Activated naive CD4-positive, alpha-beta T cell treated with anti-CD3 and anti-CD28 coated beads, Interleukin-2, amount 10 ng/mL, durations not matched to agents 7 days and 5 days (primary cell): ENCODE measurements around the gene TTC33.
"Not testable (repeated sequence)": the region's sequence is repeated elsewhere in the genome, so short reads cannot be mapped to it uniquely, and the experiment has no call there.

ENCODE experiments used
- CTCF ChIA-PET: fragments of 350-600 bp; sonication (Branson Sonifier 250); formaldehyde crosslinking; loops from one replicate; lab custom pipeline; 2021; ENCODE audit warnings: antibody characterized with exemption; lab: Charles Lee
- DNase-seq: peaks from one replicate; pipeline ENCODE4 v3.0.0-alpha.2; 2020
- H3K27ac Mint-ChIP-seq: one replicate; pipeline ENCODE4 v1.8.0; 2021; ENCODE audit warnings: mild to moderate bottlenecking, moderate library complexity, mixed read lengths
- H3K27me3 Mint-ChIP-seq: one replicate; pipeline ENCODE4 v1.8.0; 2021; ENCODE audit warnings: mild to moderate bottlenecking, mixed read lengths
- H3K36me3 Mint-ChIP-seq: one replicate; pipeline ENCODE4 v1.8.0; 2021; ENCODE audit warnings: mixed read lengths
- H3K4me1 Mint-ChIP-seq: one replicate; pipeline ENCODE4 v1.8.0; 2021; ENCODE audit warnings: mixed read lengths
- H3K4me3 Mint-ChIP-seq: one replicate; pipeline ENCODE4 v1.8.0; 2021; ENCODE audit warnings: mild to moderate bottlenecking, moderate library complexity, mixed read lengths
- H3K9me3 Mint-ChIP-seq: one replicate; pipeline ENCODE4 v1.8.0; 2021; ENCODE audit warnings: mixed read lengths

The TTC33 gene

DNA sequence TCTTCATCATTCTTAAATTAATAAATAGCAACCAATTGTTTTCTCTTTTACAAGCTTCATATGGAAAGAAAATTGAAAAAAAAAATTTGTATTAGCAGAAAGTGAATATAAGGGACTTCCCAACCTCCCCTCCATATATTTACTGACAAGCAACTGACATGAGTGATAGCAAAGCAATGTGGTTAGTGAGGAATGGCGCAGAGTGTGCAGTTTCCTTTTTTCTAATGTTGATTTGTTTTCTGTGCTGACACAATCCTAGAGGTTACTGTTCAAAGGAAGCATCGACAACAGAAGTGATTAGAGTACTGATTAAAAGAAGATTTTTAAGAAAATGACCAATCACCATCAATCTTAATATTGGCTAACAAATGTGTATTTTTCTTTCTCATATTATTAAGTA lies 77.7 kb downstream of the TTC33 start:
- Mint-ChIP-seq H3K4me3 (peak overlapping the region; percentile 45), H3K27ac (peak overlapping the region; percentile 73), H3K4me1 (peaks cover 56% of the 10 kb centered on the region), H3K36me3 (peaks cover 28% of the 10 kb centered on the region), H3K27me3 (no peaks in the 10 kb centered on the region), H3K9me3 (no peaks in the 10 kb centered on the region)
- CTCF ChIA-PET: interaction anchor here (0.9 to 1.9 kb wide), 4 partner anchors 8 to 76 kb away, joined by 3 to 5 read pairs (median 4); no protein-coding TSS in a partner anchor
- DNase-seq: peak; percentile 31

- no peak overlapping the region for H3K4me3 Mint-ChIP-seq
- no peak for DNase-seq
- no peak overlapping the region for H3K27ac Mint-ChIP-seq
- peaks cover 62% of the 10 kb centered on the region for H3K4me1 Mint-ChIP-seq
- CTCF ChIA-PET: interaction anchor here (0.9 to 1.9 kb wide), 4 partner anchors 9 to 76 kb away, joined by 3 to 5 read pairs (median 4); no protein-coding TSS in a partner anchor
- H3K36me3 Mint-ChIP-seq: peaks cover 22% of the 10 kb centered on the region
- no peaks in the 10 kb centered on the region for H3K9me3 Mint-ChIP-seq
- no peaks in the 10 kb centered on the region for H3K27me3 Mint-ChIP-seq
These were observed 78.3 kb downstream of the TTC33 start for GRCh38 chr5:40677456-40677855.

GRCh38 chr5:40676613-40677343 lies 79.0 kb downstream of the TTC33 start:
- Mint-ChIP-seq H3K27ac (peak overlapping the region; percentile 73), H3K9me3 (no peaks in the 10 kb centered on the region), H3K4me1 (peaks cover 65% of the 10 kb centered on the region), H3K4me3 (no peak overlapping the region), H3K36me3 (peaks cover 15% of the 10 kb centered on the region), H3K27me3 (no peaks in the 10 kb centered on the region)
- DNase-seq: no peak
- CTCF ChIA-PET: interaction anchor here (0.9 to 1.9 kb wide), 3 partner anchors 21 to 75 kb away, joined by 3 to 5 read pairs (median 4); no protein-coding TSS in a partner anchor

- CTCF ChIA-PET: interaction anchor here (0.6 kb wide), 3 partner anchors 167 to 1152 kb away, joined by 3 read pairs; no protein-coding TSS in a partner anchor
- Mint-ChIP-seq H3K36me3 (peaks cover 4% of the 10 kb centered on the region), H3K4me3 (no peak overlapping the region), H3K9me3 (no peaks in the 10 kb centered on the region), H3K4me1 (peaks cover 70% of the 10 kb centered on the region), H3K27ac (peak overlapping the region; percentile 40), H3K27me3 (no peaks in the 10 kb centered on the region)
- DNase-seq: peak; percentile 42
These were observed 80.2 kb downstream of the TTC33 start for GRCh38 chr5:40675396-40676133.

- Mint-ChIP-seq H3K27me3 (no peaks in the 10 kb centered on the region), H3K4me1 (peaks cover 79% of the 10 kb centered on the region), H3K4me3 (no peak overlapping the region), H3K27ac (no peak overlapping the region), H3K36me3 (no peaks in the 10 kb centered on the region), H3K9me3 (no peaks in the 10 kb centered on the region)
- CTCF ChIA-PET: no interaction called here
- DNase-seq: no peak
These were observed 81.0 kb downstream of the TTC33 start for GRCh38 chr5:40674661-40675235.

DNA sequence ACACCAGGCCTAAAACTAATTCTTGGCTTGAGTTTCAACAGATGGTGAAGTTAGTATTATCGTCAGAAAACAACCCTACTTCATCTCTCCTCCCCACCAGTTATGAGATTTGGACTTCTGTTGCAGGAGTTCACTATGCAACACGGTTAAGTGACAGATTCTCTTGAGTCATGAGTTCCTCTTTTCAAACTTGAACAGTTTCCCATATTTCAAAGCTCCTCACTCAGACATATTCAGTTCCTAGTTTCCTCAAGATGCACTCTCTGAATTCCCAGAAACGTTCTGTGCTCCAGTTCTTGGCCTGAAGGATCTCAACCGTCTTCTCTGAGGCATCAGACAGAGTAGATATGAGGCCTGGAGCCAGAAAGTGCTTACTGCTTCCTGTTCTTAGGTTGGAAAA lies 83.3 kb downstream of the TTC33 start:
- no peaks in the 10 kb centered on the region for H3K27me3 Mint-ChIP-seq
- H3K4me1 Mint-ChIP-seq: peaks cover 73% of the 10 kb centered on the region
- no peak for DNase-seq
- H3K27ac Mint-ChIP-seq: peak overlapping the region; percentile 35
- CTCF ChIA-PET: no interaction called here
- H3K9me3 Mint-ChIP-seq: no peaks in the 10 kb centered on the region
- no peak overlapping the region for H3K4me3 Mint-ChIP-seq
- H3K36me3 Mint-ChIP-seq: no peaks in the 10 kb centered on the region

- CTCF ChIA-PET: no interaction called here
- no peak for DNase-seq
- no peak overlapping the region for H3K4me3 Mint-ChIP-seq
- no peaks in the 10 kb centered on the region for H3K27me3 Mint-ChIP-seq
- H3K9me3 Mint-ChIP-seq: no peaks in the 10 kb centered on the region
- H3K4me1 Mint-ChIP-seq: peaks cover 52% of the 10 kb centered on the region
- no peaks in the 10 kb centered on the region for H3K36me3 Mint-ChIP-seq
- H3K27ac Mint-ChIP-seq: no peak overlapping the region
These were observed 86.0 kb downstream of the TTC33 start for GRCh38 chr5:40669606-40670390.

GRCh38 chr5:40667161-40667663 lies 88.5 kb downstream of the TTC33 start:
- peaks cover under 1% of the 10 kb centered on the region for H3K9me3 Mint-ChIP-seq
- H3K4me3 Mint-ChIP-seq: no peak overlapping the region

DNA sequence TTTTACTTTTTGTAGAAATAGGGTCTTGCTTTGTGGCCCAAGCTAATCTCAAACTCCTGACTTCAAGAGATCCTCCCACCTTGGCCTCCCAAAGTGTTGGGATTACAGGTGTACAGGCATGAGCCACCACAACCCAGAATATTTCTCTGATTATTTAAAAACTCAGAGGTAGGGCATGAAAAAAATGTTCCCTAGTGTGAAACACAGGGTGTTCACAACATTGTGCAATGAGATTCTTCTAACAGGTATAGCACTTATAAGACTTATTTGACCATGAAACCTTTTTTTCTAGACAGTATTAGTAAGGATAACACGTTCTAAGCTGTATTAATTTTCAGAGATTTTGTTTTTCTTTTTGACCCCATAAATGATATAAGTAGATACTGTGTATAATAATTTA lies 89.1 kb downstream of the TTC33 start:
- CTCF ChIA-PET: interaction anchor here (0.9 kb wide), 2 partner anchors 19 to 156 kb away, joined by 3 to 4 read pairs; no protein-coding TSS in a partner anchor

More at GRCh38 chr5:40667161-40667663, 88.5 kb downstream of the TTC33 start:
- Mint-ChIP-seq H3K27me3 (no peaks in the 10 kb centered on the region), H3K27ac (no peak overlapping the region), H3K36me3 (no peaks in the 10 kb centered on the region), H3K4me1 (peaks cover 27% of the 10 kb centered on the region)
- CTCF ChIA-PET: no interaction called here
- no peak for DNase-seq

DNA sequence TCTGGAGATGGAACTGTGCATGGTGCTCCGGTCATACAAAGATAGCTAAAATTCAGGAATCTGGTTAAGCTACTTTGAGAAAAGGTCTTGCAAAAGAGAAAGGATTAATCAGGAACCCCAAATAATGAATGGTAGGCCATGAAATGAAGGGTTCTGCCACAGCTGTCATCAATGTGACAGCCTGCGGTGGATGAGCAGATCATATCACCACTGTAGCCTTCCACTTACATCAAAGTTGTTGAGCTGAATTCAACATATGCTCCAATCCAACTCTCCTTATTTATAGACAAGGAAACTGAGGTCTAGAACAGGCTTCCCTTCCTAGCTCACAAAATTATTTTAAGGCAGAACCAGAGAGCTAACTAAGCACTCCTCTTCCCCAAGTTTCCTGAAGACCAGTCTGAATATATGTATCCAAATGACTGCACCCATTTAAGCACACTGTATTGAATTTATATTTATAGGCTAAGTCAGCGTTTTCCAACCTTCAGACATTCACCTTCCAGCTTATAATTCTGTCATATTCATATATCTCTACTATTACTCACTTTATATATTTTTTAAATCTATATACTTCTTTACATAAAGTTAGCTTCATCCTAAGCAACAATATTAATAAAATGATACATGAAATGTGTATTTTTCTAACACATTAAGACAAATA lies 90.0 kb downstream of the TTC33 start:
- peaks cover 3% of the 10 kb centered on the region for H3K9me3 Mint-ChIP-seq
- H3K36me3 Mint-ChIP-seq: no peaks in the 10 kb centered on the region
- no peak for DNase-seq
- H3K27ac Mint-ChIP-seq: no peak overlapping the region
- H3K4me1 Mint-ChIP-seq: peaks cover 22% of the 10 kb centered on the region
- CTCF ChIA-PET: interaction anchor here (0.9 to 1.1 kb wide), 3 partner anchors 10 to 155 kb away, joined by 3 to 4 read pairs (median 3); no protein-coding TSS in a partner anchor
- no peak overlapping the region for H3K4me3 Mint-ChIP-seq
- no peaks in the 10 kb centered on the region for H3K27me3 Mint-ChIP-seq

More for the DNA sequence above, 89.1 kb downstream of the TTC33 start:
- Mint-ChIP-seq H3K4me3 (no peak overlapping the region), H3K4me1 (peaks cover 27% of the 10 kb centered on the region), H3K9me3 (peaks cover 3% of the 10 kb centered on the region), H3K27ac (no peak overlapping the region), H3K27me3 (no peaks in the 10 kb centered on the region), H3K36me3 (no peaks in the 10 kb centered on the region)
- DNase-seq: no peak

- no peak for DNase-seq
These were observed 95.0 kb downstream of the TTC33 start for GRCh38 chr5:40660751-40661150.

GRCh38 chr5:40656766-40657165 lies 99.0 kb downstream of the TTC33 start:
- Mint-ChIP-seq H3K4me1 (peaks cover 68% of the 10 kb centered on the region), H3K27me3 (no peaks in the 10 kb centered on the region), H3K36me3 (peaks cover 19% of the 10 kb centered on the region), H3K9me3 (peaks cover 7% of the 10 kb centered on the region), H3K27ac (no peak overlapping the region), H3K4me3 (no peak overlapping the region)
- CTCF ChIA-PET: interaction anchor here (1.6 kb wide), 1 partner anchor 21 kb away, joined by 3 read pairs; no protein-coding TSS in a partner anchor
- DNase-seq: no peak

More at GRCh38 chr5:40660751-40661150, 95.0 kb downstream of the TTC33 start:
- no peaks in the 10 kb centered on the region for H3K27me3 Mint-ChIP-seq
- H3K9me3 Mint-ChIP-seq: peaks cover 10% of the 10 kb centered on the region
- peaks cover 33% of the 10 kb centered on the region for H3K4me1 Mint-ChIP-seq
- CTCF ChIA-PET: no interaction called here
- H3K36me3 Mint-ChIP-seq: peaks cover 11% of the 10 kb centered on the region
- no peak overlapping the region for H3K27ac Mint-ChIP-seq
- H3K4me3 Mint-ChIP-seq: no peak overlapping the region

GRCh38 chr5:40656091-40656490 lies 99.7 kb downstream of the TTC33 start:
- Mint-ChIP-seq H3K4me1 (peaks cover 72% of the 10 kb centered on the region), H3K36me3 (peaks cover 19% of the 10 kb centered on the region)
- H3K4me3 Mint-ChIP-seq, H3K27me3 Mint-ChIP-seq, H3K27ac Mint-ChIP-seq, DNase-seq, H3K9me3 Mint-ChIP-seq: not testable (repeated sequence)
- CTCF ChIA-PET: interaction anchor here (0.8 to 1.6 kb wide), 3 partner anchors 10 to 24 kb away, joined by 3 to 4 read pairs (median 3); partner anchors contain the start of gene PTGER4
